CD4-positive, CD25-positive, alpha-beta regulatory T cell (primary cell): ENCODE measurements around the gene LZTS3. TPM values are rescaled to one million over a fixed set of nuclear protein-coding genes. Genes with fewer than 3 reads are reported as not detected.

Source experiments
- ATAC-seq, 2 donors: fragments of 150-1000 bp; cut with Tn5 transposase; one replicate each; pipeline ENCODE4 v1.10.0; 2021; ENCODE audit warnings: low read depth in 2 of 2, moderate number of reproducible peaks in 2 of 2, moderate library complexity in 1 of 2
- DNase-seq, 3 donors: peaks; one replicate each; pipeline versions ENCODE4 v3.0.0 to v3.0.0-alpha.2; 2012 to 2022; ENCODE audit warnings: mixed read lengths in 1 of 3
- H3K27ac ChIP-seq: one replicate; pipeline ENCODE4 v1.7.0; 2013; ENCODE audit warnings: mild to moderate bottlenecking, low read length; ENCODE audit not compliant: insufficient read depth, poor library complexity, severe bottlenecking
- H3K27me3 ChIP-seq: one replicate; pipeline ENCODE4 v1.7.0; 2013; ENCODE audit warnings: low read length; ENCODE audit not compliant: control insufficient read depth, insufficient read depth
- H3K36me3 ChIP-seq: one replicate; pipeline ENCODE4 v1.7.0; 2013; ENCODE audit warnings: mild to moderate bottlenecking, low read length, moderate library complexity; ENCODE audit not compliant: control insufficient read depth, insufficient read depth
- H3K4me1 ChIP-seq: 2 replicates; pipeline ENCODE4 v1.7.0; 2013; ENCODE audit warnings: mild to moderate bottlenecking, low read length; ENCODE audit not compliant: insufficient read depth, control insufficient read depth, poor library complexity, severe bottlenecking
- H3K4me3 ChIP-seq: one replicate; pipeline ENCODE4 v1.7.0; 2013; ENCODE audit warnings: low read depth, mild to moderate bottlenecking, low read length, moderate library complexity
- H3K9me3 ChIP-seq, 2 experiments: 1 replicate in 1 of 2; 2 replicates in 1 of 2; pipeline ENCODE4 v1.7.0; 2013; ENCODE audit warnings: low read length in 2 of 2, mild to moderate bottlenecking in 1 of 2, moderate library complexity in 1 of 2; ENCODE audit not compliant: control insufficient read depth in 2 of 2
- H3K27ac Mint-ChIP-seq, 3 donors: one replicate each; pipeline ENCODE4 v1.8.0; 2020 to 2022; ENCODE audit warnings: mild to moderate bottlenecking in 3 of 3, mixed read lengths in 3 of 3, moderate library complexity in 2 of 3
- H3K27me3 Mint-ChIP-seq: one replicate; pipeline ENCODE4 v1.8.0; 2022; ENCODE audit warnings: mild to moderate bottlenecking, mixed read lengths
- H3K36me3 Mint-ChIP-seq: one replicate; pipeline ENCODE4 v1.8.0; 2020; ENCODE audit warnings: mixed read lengths
- H3K4me1 Mint-ChIP-seq, 4 donors: one replicate each; pipeline ENCODE4 v1.8.0; 2020 to 2022; ENCODE audit warnings: mixed read lengths in 4 of 4, mild to moderate bottlenecking in 1 of 4
- H3K4me3 Mint-ChIP-seq, 4 donors: one replicate each; pipeline ENCODE4 v1.8.0; 2020 to 2022; ENCODE audit warnings: mild to moderate bottlenecking in 4 of 4, mixed read lengths in 4 of 4, moderate library complexity in 3 of 4
- H3K9me3 Mint-ChIP-seq, 7 donors: one replicate each; pipeline ENCODE4 v1.8.0; 2020 to 2022; ENCODE audit warnings: mixed read lengths in 7 of 7, mild to moderate bottlenecking in 3 of 7, moderate library complexity in 2 of 7
- polyA plus RNA-seq, 4 donors: library from polyadenylated mRNA; unstranded; fragments of 300-500 nt; fragmentation: Illumina TruSeq; gene quantifications; one replicate each; pipeline ENCODE4 v1.2.3, GENCODE V29; 2021
- total RNA-seq: library from RNA; stranded (reverse); gene quantifications from one replicate; pipeline ENCODE4 v1.2.3, GENCODE V29; 2022

Gene LZTS3
- total and polyA plus RNA-seq, 5 donors from 2014 or later, result 1.0 to 24.2 (median 1.1) TPM

DNA sequence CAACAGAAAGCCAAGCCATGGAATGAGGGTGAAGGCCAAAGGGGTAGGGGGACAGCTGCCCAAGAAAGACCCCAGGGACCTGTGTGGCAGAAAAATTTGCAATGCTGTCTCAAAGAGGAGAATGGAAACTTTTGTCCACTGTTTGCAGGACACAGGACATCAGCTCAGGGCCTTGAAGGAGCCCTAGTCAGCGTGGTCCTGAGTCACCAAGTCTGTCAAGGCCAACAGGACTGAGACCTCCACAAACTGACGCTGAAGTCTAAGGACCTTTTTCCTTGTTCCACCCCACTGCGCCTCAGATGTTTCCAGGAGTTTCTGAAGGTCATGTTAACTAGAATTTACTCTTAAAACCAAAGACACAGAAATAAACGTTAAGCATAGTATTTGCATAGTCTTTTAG is 57.0 kb downstream of the LZTS3 start:
- Mint-ChIP-seq H3K36me3 (peaks cover 26% of the 10 kb centered on the region), H3K4me1 (peaks cover 9 to 36% (median 22%) of the 10 kb centered on the region in 4 donors), H3K4me3 (no peak overlapping the region), H3K27me3 (no peaks in the 10 kb centered on the region), H3K27ac (peak overlapping the region in 2 of 3 donors; percentile 11 to 38), H3K9me3 (no peaks in the 10 kb centered on the region)
- H3K4me3 ChIP-seq, result no peak overlapping the region
- H3K27ac ChIP-seq, result no peak overlapping the region
- peaks cover 14% of the 10 kb centered on the region for H3K4me1 ChIP-seq
- H3K9me3 ChIP-seq, result no peaks in the 10 kb centered on the region
- H3K27me3 ChIP-seq, result no peaks in the 10 kb centered on the region
- peaks cover 11% of the 10 kb centered on the region for H3K36me3 ChIP-seq
- ATAC-seq (no peak), DNase-seq (no peak)

DNA sequence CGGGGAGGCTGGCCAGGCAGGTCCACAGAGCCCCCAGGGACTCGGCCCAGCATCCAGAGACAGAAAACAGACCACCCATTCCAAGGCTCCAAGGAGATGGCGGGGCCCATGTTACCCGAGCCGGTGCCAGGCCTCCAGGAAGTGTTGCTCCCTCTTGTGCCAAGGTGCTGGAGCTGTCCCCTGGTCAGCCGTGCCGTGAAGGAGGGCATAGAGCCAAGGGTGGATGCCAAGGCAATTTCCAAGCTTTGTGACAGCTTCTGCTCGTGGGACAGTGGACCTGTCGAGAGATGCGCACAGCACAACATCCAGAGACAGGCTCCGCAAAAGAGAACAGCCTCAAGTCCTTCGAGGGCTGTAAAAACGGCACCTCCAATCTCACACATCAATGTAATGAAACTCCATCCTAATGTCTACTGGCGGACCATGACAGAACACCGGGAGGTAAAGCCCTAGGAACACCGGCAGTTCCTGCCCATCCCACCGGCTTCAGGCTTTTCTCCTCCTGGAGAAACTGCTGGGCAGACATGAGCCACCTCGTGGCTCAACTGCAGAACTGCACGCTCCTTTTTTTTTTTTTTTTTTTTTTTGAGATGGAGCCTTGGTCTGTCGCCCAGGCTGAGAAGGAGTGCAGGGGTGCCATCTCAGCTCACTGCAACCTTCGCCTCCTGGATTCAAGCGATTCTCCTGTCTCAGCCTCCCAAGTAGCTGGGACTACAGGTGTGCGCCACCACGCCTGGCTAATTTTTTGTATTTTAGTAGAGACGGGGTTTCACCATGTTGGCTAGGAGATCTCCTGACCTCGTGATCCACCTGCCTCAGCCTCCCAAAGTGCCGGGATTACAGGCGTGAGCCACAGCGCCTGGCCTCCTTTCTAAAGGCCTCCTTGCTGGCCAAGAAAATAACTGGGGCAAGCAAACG is 57.9 kb downstream of the LZTS3 start:
- ATAC-seq (peak; percentile 34 to 54), DNase-seq (peak in 2 of 3 donors; percentile 44 to 62)
- H3K4me3 Mint-ChIP-seq, result no peak overlapping the region
- H3K27ac Mint-ChIP-seq, result peak overlapping the region in 1 of 3 donors; percentile 38
- H3K36me3 Mint-ChIP-seq, result peaks cover 25% of the 10 kb centered on the region
- H3K9me3 ChIP-seq, result no peaks in the 10 kb centered on the region
- H3K27me3 ChIP-seq, result no peaks in the 10 kb centered on the region
- peaks cover 2 to 29% (median 15%) of the 10 kb centered on the region in 4 donors for H3K4me1 Mint-ChIP-seq
- H3K36me3 ChIP-seq, result peaks cover 8% of the 10 kb centered on the region
- H3K27ac ChIP-seq, result no peak overlapping the region
- H3K4me3 ChIP-seq, result no peak overlapping the region
- no peaks in the 10 kb centered on the region for H3K27me3 Mint-ChIP-seq
- peaks cover 5% of the 10 kb centered on the region for H3K4me1 ChIP-seq
- no peaks in the 10 kb centered on the region for H3K9me3 Mint-ChIP-seq

Other genes with a start within 250 kb of the LZTS3 start
- gene GNRH2, start 129.9 kb downstream of the LZTS3 start, total RNA-seq, result 1.9 TPM
- not detected for gene GNRH2, start 129.9 kb downstream of the LZTS3 start, polyA plus RNA-seq
- 17.6 TPM for gene MRPS26, start 127.5 kb downstream of the LZTS3 start, total RNA-seq
- 10 to 100 TPM; 69.6 to 78.8 (median 72.7) TPM for gene MRPS26, start 127.5 kb downstream of the LZTS3 start, polyA plus RNA-seq
- gene OXT, start 101.9 kb downstream of the LZTS3 start, total RNA-seq, result not detected
- gene OXT, start 101.9 kb downstream of the LZTS3 start, polyA plus RNA-seq, result under 1 TPM in 3 of 4 donors, not detected in 1; 0.50 to 0.83 (median 0.61) TPM
- 1.4 TPM for gene AVP, start 88.8 kb downstream of the LZTS3 start, total RNA-seq
- gene AVP, start 88.8 kb downstream of the LZTS3 start, polyA plus RNA-seq, result not detected
- gene FASTKD5, start 13.7 kb downstream of the LZTS3 start, total RNA-seq, result 35.0 TPM
- 10 to 100 TPM; 17.4 to 31.1 (median 25.8) TPM for gene FASTKD5, start 13.7 kb downstream of the LZTS3 start, polyA plus RNA-seq
- 9.3 TPM for gene UBOX5, start 13.7 kb downstream of the LZTS3 start, total RNA-seq
- gene UBOX5, start 13.7 kb downstream of the LZTS3 start, polyA plus RNA-seq, result 1 to 10 TPM; 5.3 to 7.7 (median 6.8) TPM
- gene DDRGK1, start 31.1 kb upstream of the LZTS3 start, total RNA-seq, result 39.2 TPM
- 10 to 100 TPM; 44.7 to 53.8 (median 49.5) TPM for gene DDRGK1, start 31.1 kb upstream of the LZTS3 start, polyA plus RNA-seq
- 51.1 TPM for gene ITPA, start 35.9 kb upstream of the LZTS3 start, total RNA-seq
- 10 to 100 TPM; 56.6 to 97.1 (median 88.5) TPM for gene ITPA, start 35.9 kb upstream of the LZTS3 start, polyA plus RNA-seq
- gene SLC4A11, start 65.6 kb upstream of the LZTS3 start, total RNA-seq, result 0.52 TPM
- gene SLC4A11, start 65.6 kb upstream of the LZTS3 start, polyA plus RNA-seq, result under 1 TPM in 1 of 4 donors, not detected in 3; 0.51 TPM
- 11.7 TPM for gene DNAAF9, start 234.1 kb upstream of the LZTS3 start, total RNA-seq
- gene DNAAF9, start 234.1 kb upstream of the LZTS3 start, polyA plus RNA-seq, result 1 to 10 TPM in 3 of 4 donors, under 1 TPM in 1; 0.73 to 1.9 (median 1.6) TPM